Mammary epithelial cell (primary cell): ENCODE results near the gene FGD6.
"Not testable (repeated sequence)": the region's sequence is repeated elsewhere in the genome, so short reads cannot be mapped to it uniquely, and the experiment has no call there.

Source experiments
- CTCF ChIP-seq, 2 donors: IDR thresholded peaks in 1 of 2; conservative IDR thresholded peaks in 1 of 2; 2 replicates each; pipeline ENCODE4 v1.5.1; 2011 to 2012; ENCODE audit warnings: inconsistent platforms in 2 of 2, low read length in 2 of 2, mild to moderate bottlenecking in 2 of 2, control low read depth in 1 of 2, low read depth in 1 of 2; ENCODE audit not compliant: insufficient read depth in 1 of 2; ENCODE audit errors: extremely low read depth in 1 of 2
- EZH2 ChIP-seq: IDR thresholded peaks from 2 replicates; pipeline ENCODE4 v1.6.1; 2012; ENCODE audit warnings: low read length, inconsistent platforms, borderline replicate concordance

- TF ChIP-seq CTCF (conservative IDR thresholded peaks at IDR 0.05 in 1 of 2, IDR thresholded peaks at IDR 0.05 in 1 of 2; ENCODE audit: extremely low read depth in 1 of 2, insufficient read depth in 1 of 2, low read depth in 1 of 2, low read length in 2 of 2); EZH2: not testable (repeated sequence)
Observed at GRCh38 chr12:95196875-95197569, 20.2 kb downstream of the FGD6 start.
